HFFc6 (cell line): ENCODE results near the gene SLC16A10. TPM values are rescaled to one million over a fixed set of nuclear protein-coding genes. Genes with fewer than 3 reads are reported as not detected.

Source experiments
- DNase-seq: peaks from one replicate; pipeline ENCODE4 v3.0.0-alpha.2; 2018
- H3K27ac Mint-ChIP-seq: 2 replicates; pipeline ENCODE4 v1.8.0; 2020; ENCODE audit warnings: mild to moderate bottlenecking, mixed read lengths
- H3K27me3 Mint-ChIP-seq: 2 replicates; pipeline ENCODE4 v1.8.0; 2021; ENCODE audit warnings: mild to moderate bottlenecking, moderate library complexity, mixed read lengths; ENCODE audit not compliant: insufficient read depth
- H3K36me3 Mint-ChIP-seq: 2 replicates; pipeline ENCODE4 v1.8.0; 2021; ENCODE audit warnings: low read depth, mixed read lengths
- H3K4me1 Mint-ChIP-seq: 2 replicates; pipeline ENCODE4 v1.8.0; 2020; ENCODE audit warnings: low read depth, mixed read lengths
- H3K4me3 Mint-ChIP-seq: 2 replicates; pipeline ENCODE4 v1.8.0; 2020; ENCODE audit warnings: mild to moderate bottlenecking, moderate library complexity, mixed read lengths
- H3K9me3 Mint-ChIP-seq: 2 replicates; pipeline ENCODE4 v1.8.0; 2020; ENCODE audit warnings: mild to moderate bottlenecking, mixed read lengths
- CTCF ChIP-seq: fragments of 200-600 bp; sonication (generic); IDR thresholded peaks from 2 replicates; pipeline ENCODE4 v1.5.0; 2021; ENCODE audit warnings: antibody characterized with exemption, mild to moderate bottlenecking
- total RNA-seq, 6 experiments: library from RNA; stranded (reverse); fragmentation: NEBNext Ultra II Directional; extraction: Animal tissue kit (Norgen Biotek cat#: 25700); gene quantifications; 2 replicates in 1 of 6; 3 replicates in 5 of 6; pipeline ENCODE4 v1.2.3, GENCODE V29; 2021

The SLC16A10 gene
- total RNA-seq, 6 experiments from 2014 or later = not detected

DNA sequence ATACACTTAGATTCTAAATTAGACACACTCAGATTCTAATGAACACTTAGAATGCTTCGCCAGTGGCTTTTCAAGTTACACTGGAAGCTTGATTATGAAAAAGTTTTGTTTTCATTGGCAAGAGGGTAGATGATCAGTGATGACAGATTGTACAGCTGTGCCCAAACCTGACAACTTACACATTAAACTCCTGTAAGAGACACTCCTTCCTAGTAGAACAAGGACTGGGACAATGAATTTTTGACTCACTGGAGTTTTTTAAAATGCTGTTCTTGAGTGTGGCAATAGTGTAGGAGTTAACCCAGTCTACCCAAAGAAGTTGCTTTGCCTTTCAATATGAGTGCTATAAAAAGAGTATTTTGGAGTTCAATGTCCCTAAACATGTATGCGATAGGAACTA, 140.8 kb downstream of the SLC16A10 start:
- peaks cover 2% of the 10 kb centered on the region for H3K27me3 Mint-ChIP-seq
- peak overlapping the region; percentile 83 for H3K27ac Mint-ChIP-seq
- DNase-seq = peak; percentile 30
- H3K4me1 Mint-ChIP-seq = peaks cover 59% of the 10 kb centered on the region
- H3K4me3 Mint-ChIP-seq = peak overlapping the region; percentile 77
- no peak for TF ChIP-seq CTCF
- no peaks in the 10 kb centered on the region for H3K9me3 Mint-ChIP-seq
- no peaks in the 10 kb centered on the region for H3K36me3 Mint-ChIP-seq

DNA sequence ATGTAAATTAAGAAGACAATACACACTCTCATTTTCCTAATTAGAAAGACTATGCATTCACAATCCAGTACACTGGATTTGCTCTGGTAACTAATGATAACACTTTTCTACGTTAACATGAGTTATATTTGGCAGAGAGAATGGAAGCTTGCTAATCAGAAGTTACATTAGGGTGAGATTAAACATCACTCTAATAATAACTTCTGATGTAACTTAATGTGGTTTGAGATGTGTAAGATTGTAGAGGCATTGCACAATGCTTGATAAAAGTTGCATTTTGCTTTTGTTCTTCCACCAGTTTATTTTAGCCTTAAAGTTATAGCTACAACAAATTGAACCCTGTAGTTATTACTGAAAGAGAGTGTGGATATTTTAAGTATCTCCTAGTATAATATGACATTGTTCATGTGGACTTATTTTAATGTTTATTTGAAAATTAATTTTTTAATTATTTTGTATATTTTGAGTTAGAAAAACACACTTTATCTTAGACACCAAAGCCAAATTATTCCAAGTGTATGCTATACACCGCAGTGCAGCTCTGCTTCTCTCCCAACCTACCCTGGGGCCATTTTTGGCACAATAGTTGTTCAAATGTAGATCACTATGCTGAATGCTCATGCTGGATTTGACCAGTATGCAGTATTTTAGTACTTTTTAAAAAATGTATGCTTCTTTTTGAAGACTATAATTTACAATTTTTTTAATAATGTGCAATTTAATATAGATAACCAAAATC, 143.2 kb downstream of the SLC16A10 start:
- DNase-seq = peak; percentile 79
- Mint-ChIP-seq H3K4me1 (peaks cover 80% of the 10 kb centered on the region), H3K9me3 (no peaks in the 10 kb centered on the region), H3K27ac (peak overlapping the region; percentile 51), H3K36me3 (no peaks in the 10 kb centered on the region), H3K4me3 (no peak overlapping the region), H3K27me3 (no peaks in the 10 kb centered on the region; the same call in none of the 2 replicates)
- TF ChIP-seq CTCF = no peak

DNA sequence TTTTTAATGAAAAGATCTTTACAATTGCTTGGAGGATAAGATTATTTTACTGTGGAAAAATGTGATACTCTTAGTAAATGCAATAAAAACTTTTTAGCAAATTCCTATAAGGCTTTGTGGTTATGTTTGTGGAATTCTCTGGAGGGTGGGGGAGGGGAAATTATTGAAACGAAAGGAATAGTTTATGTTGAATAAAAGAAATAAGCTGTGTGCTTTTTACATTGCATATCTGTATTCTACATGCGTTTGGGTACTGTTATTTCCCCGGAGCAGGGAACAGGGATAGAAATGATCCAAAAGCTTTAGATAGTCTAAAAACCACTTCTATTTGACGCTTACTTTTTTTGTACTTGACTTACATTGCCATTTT, 143.8 kb downstream of the SLC16A10 start:
- no peak for TF ChIP-seq CTCF
- H3K4me3 Mint-ChIP-seq = no peak overlapping the region
- DNase-seq = no peak
- H3K4me1 Mint-ChIP-seq = peaks cover 80% of the 10 kb centered on the region
- no peaks in the 10 kb centered on the region for H3K36me3 Mint-ChIP-seq
- H3K9me3 Mint-ChIP-seq = no peaks in the 10 kb centered on the region
- 0 out of 2 replicates have a peak overlapping the region, but pooled peaks have one; percentile 51 for H3K27ac Mint-ChIP-seq
- H3K27me3 Mint-ChIP-seq = no peaks in the 10 kb centered on the region; the same call in none of the 2 replicates

DNA sequence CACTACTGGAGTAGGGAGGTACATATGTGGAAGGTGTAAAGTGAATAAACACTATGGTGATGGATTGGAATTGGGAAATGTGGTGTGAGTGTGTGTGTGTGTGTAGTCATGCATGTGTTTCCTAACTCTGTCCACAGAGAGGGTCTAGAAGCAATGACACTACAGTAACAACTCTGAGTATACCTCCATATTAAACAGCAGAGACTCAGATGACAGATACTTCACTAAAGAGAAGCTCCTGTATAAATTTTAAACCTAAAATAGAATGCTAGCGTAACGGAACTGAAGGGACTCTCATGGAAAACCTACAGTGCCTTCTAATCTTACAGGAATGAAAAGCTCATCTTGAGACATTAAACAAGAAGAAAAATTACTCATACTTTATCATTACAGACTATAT, 150.5 kb downstream of the SLC16A10 start:
- no peaks in the 10 kb centered on the region for H3K36me3 Mint-ChIP-seq
- peaks cover 60% of the 10 kb centered on the region for H3K4me1 Mint-ChIP-seq
- no peaks in the 10 kb centered on the region for H3K9me3 Mint-ChIP-seq
- no peaks in the 10 kb centered on the region; the same call in 1 of the 2 replicates for H3K27me3 Mint-ChIP-seq
- no peak for TF ChIP-seq CTCF
- H3K4me3 Mint-ChIP-seq = peak overlapping the region; percentile 70
- peak; percentile 30 for DNase-seq
- peak overlapping the region; percentile 95 for H3K27ac Mint-ChIP-seq

GRCh38 chr6:111238464-111239119, 151.3 kb downstream of the SLC16A10 start:
- DNase-seq = peak; percentile 70
- H3K27ac Mint-ChIP-seq = peak overlapping the region; percentile 95
- TF ChIP-seq CTCF = no peak
- no peaks in the 10 kb centered on the region for H3K36me3 Mint-ChIP-seq
- peaks cover 60% of the 10 kb centered on the region for H3K4me1 Mint-ChIP-seq
- no peaks in the 10 kb centered on the region; the same call in 1 of the 2 replicates for H3K27me3 Mint-ChIP-seq
- peak overlapping the region; percentile 70 for H3K4me3 Mint-ChIP-seq
- H3K9me3 Mint-ChIP-seq = no peaks in the 10 kb centered on the region
